HG03571 (cell line): Measurements from ENCODE around the gene IQGAP3.

ENCODE experiments used
- ATAC-seq: cut with Tn5 transposase; IDR thresholded peaks from one replicate; pipeline ENCODE4 v1.9.1; 2021; ENCODE audit not compliant: unreplicated experiment

The IQGAP3 gene

DNA sequence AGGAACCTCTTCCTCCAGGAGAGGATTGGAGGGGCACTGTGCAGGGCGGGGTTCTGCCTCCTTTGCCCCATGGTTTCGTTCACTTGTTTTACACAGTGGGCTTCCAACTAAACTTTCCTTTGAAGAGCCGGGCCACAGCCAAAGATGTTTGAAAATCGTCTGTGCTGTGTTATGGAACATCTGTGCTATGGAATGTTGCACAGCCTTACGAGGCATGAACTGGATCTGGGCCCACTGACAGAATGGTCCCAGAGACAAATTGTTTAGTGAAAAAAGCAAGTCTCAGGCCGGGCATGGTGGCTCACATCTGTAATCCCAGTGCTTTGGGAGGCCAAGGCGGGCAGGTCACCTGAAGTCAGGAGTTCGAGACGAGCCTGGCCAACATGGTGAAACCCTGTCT is 59.2 kb downstream of the IQGAP3 start:
- ATAC-seq: no peak

DNA sequence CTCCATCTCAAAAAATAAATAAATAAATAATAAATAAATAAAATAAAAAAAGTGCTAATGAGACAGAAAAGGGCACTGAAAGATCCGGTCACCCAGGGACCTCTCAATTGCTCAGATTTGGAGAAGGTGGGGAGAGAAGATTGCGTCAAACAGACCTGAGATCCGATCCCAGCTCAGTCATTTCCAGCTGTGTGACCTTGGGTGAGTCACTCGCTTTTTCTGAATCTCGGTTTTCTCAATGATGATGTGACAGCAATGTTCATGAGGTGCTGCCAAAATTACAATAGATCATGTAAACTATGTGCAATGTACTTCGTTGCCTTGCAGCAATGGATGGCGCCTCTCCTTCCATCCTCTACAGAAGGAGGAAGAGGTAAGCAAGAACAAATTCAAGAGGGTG is 60.7 kb downstream of the IQGAP3 start:
- no peak for ATAC-seq

DNA sequence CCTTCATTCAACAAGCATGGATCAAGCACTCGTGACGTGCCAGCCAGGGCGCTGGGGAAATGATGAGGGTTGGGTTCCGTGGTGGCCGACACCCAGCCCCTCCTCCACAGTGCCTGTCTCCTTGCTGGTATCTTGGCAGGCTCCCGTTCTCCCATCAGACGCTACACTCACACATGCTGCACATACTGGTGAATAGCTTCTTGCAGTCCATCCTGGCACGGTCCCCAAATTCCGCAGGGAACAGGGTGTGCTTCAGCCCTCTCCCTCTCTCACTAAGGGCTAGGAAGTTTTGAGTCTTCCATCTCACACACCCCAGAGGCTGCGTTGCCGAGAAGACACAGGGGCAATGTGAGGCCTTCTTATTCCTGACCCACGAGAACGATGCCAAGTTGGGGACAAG is 61.7 kb downstream of the IQGAP3 start:
- no peak for ATAC-seq

DNA sequence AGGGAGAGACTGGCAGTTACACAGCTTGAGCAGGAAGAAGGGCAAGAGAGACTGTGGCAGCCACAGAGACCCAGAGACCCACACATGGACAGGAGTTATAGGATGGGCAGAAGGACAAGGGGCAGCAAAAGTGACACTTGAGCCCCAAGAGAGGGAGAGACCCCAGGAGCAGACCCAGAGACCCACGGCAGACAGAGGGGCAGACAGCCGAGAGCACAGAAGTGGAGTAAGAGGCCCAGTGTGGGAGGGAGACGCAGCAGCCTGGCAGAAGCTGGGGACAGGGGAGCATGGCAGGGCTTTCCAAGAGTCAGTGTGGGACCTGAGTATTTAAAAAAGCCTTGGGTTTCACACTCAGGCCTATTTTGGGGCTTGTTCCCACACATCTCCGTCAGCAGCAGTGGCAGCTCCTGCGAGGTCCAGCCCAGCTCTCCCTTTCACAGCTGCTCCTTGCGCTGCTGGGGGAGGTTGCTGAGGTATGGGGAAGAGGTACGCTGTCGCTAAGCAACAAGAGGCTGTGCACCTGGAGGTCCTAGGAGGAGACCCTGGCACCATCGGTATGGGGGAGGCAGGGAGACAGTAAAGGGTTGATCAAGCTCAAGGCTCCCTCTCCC is 62.8 kb downstream of the IQGAP3 start:
- ATAC-seq: no peak

GRCh38 chr1:156508955-156509234 is 63.5 kb downstream of the IQGAP3 start:
- no peak for ATAC-seq

GRCh38 chr1:156508205-156508954 is 64.0 kb downstream of the IQGAP3 start:
- no peak for ATAC-seq

DNA sequence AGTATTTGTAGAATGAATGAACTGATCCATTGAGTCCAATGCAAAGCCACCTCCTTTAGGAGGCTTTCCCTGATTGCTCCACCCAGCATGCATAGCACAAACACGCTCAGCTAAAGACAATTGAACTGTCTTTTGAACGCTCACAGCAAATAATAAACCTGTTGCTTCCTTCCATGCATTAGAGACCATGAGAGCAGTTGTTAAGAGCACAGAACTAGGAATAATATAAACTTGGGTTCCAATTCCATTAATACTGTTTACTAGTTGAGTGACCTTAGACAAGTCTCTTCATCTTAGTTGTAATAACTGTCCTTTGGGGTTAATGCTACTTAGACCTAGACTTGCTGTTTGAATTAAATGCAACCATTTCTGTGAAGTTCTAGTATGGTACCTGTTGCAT is 65.9 kb downstream of the IQGAP3 start:
- ATAC-seq: no peak

- no peak for ATAC-seq
These were observed 66.6 kb downstream of the IQGAP3 start for GRCh38 chr1:156505679-156506298.

- ATAC-seq: peak; percentile 38
These were observed 67.3 kb downstream of the IQGAP3 start for GRCh38 chr1:156504821-156505678.

GRCh38 chr1:156504438-156504813 is 67.9 kb downstream of the IQGAP3 start:
- ATAC-seq: no peak

DNA sequence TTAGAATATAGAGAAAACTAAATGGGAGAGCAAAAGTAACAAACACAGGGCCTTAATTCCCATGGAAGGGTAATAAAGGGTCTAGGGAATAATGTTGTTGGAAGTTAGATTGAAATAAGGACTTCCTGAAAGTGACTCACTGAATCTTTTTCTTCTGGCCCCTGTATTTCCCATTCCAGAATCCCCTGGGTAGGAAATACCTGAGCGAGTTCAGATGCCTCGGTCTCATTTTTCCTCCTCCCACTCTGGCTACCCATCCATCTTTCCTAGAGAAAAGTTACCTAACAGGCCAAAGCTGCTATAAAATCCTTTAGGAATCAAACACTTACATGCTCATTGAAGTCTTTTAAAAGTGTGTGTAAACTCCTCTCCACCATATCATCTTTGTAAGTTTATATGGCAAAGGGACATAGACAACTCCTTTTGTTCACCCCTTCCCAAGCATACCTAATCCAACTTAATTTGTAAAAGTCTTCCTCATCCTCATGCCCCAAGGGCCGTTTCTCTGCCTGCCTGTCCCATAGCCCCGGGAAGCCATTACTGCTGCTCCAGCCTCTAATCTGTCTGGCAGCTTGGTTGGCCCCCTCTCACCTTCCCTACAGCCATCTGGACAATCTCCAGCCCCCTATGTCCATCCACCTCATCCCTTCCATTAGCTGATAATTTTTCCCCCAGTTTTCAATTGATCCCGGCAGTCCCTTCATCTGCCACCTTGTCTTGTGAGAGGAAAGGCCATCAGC is 68.5 kb downstream of the IQGAP3 start:
- ATAC-seq: no peak

DNA sequence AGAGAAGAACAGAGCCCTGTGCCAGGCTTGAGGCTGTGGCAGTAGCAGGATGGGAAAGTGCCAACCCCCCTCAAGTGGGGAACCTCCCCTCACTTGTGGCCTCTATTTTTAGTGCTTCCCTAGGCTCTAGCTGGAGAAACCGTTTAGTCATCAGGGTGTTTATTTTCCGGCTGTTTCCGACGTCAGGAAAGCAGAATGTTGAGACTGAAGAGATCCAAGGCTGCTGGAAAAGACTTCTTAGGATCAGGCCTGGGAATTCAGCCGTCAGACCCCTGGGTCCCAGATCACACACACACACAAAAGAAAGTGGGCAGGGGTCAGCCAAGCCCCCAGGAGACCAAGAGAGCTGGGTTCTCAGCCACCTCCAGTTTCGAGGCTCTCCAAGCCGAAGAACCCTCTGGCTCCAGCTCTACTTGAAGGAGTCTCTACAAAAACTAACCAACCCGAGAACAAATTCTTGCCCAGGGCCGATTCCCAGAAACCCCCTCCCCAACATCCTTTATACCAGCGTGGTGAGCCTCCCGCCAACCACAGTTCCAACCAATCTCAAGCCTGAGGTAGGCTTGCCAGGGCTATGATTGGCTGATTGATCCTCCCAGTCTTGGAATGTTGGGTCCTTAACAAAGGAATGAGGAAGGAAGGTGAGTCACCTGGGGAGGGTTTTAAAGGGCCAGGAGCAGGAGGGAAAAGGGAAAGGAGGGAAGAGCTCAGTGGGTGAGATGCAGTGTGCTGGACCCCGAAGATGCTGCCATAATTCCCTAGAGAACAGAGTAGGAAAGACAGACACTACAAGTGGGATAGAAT is 69.3 kb downstream of the IQGAP3 start:
- no peak for ATAC-seq

- no peak for ATAC-seq
These were observed 69.9 kb downstream of the IQGAP3 start for GRCh38 chr1:156502391-156502893.

DNA sequence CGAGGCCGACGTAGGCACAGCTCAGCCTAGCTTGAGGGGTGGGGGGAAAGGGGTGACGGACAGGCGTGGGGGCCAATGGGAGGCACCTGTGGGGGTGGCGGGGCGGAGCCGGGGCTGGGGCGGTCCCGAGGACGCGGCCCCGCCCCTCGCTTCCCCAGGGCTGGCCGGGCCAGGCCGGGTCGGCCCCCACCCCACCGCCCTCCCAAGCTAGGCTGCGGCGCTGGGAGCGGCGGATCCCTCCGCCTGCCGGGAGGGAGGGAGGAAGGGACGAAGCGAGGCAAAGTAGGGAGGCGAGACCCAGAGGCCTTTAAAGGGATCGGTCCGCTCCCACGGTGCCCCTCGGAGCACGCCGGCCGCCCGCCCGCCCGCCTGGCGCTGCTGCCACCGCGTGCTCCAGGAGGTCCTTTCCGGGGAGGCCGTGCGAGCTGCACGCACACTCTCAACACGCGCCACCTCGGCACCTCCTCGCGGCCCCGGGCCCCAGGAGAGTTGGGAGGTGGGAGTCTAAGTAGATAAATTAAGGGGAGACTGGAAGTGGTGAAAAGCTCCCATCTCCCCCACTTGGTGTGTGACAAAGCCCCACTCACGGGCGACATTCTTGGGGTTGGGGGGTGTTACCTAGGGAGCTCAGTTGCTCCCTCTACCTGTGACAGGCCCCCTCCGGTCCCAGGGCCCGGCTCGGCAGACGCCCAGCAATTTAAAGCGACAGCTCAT is 71.4 kb downstream of the IQGAP3 start:
- peak; percentile 49 for ATAC-seq

GRCh38 chr1:156500543-156500792 is 71.9 kb downstream of the IQGAP3 start, which contains the start of gene MEF2D:
Gene MEF2D, minus strand, starts transcription at chr1:156500775. Its CDS starts 17,483 bp downstream, at chr1:156483292.
- no peak for ATAC-seq

DNA sequence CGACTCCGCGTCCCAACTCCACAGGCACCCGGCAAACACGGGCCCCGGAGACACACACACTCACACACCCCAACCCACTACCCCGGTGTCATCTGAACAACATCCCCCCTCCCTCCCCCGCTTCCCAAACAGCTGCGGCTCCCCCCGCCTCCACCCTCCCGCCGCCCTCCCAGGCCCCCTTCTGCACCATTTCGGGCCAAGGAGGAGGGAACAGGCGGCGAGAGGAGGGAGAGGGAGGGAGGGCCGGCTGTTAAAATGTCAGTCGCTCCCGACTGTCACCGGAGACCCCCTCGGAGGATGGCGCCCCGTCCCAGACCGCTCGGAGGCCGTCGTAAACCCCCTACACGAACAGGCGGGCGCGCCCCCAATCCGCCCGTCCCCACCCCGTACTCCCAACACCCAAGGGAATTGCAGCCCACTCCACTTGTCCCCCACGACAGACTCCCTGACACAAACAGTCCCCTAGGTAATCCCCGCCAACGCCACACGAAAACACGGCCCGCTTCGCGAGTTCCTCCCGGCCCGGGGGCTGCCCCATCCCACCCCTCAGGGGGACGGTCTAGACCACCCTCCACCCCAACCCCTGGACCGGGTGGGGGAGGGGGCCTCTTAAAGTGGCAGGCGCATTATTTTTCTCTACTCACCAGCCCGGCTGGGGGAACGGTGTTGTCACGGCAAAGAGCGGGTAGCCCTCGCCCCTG is 72.4 kb downstream of the IQGAP3 start:
- no peak for ATAC-seq

DNA sequence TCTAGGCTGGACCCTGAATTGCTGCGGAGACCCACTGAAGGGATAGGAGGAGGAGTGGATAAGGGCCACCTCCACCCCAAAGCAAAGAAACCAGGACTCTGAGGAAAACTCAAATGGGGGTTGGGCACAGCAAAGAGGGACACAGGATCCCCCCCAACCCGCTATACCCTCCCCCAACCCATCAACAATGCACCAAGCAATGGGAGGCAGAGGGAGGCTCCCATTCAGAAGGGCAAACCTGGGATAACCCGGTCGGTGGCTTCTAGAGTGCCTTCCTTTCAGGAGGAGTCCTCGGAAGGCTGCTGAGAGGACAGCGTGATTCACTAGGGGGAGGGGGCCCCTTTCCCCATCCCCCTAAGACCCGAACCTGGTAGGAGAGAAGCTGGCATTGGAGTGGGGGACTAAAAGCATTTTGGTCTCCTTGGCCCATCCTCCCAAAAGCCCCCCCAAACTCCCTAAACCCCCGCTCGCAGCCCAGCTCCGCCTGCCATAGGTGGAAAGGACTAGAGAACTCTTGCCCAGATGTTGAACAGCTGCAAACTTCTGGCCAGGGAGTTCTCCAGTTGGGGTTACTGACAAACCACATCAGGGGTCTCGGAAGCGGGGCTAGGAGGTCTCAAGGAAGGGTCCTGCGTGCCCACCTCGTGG is 73.0 kb downstream of the IQGAP3 start:
- ATAC-seq: no peak

- ATAC-seq: no peak
These were observed 73.8 kb downstream of the IQGAP3 start for GRCh38 chr1:156498432-156499193.
